ENCODE results near the gene KDELR1. TPM values are rescaled to one million over a fixed set of nuclear protein-coding genes. Genes with fewer than 3 reads are reported as not detected.

The KDELR1 gene
- total RNA-seq, 1 donor from 2014 or later: 51.9 TPM

- POLR2A ChIA-PET: no interaction called here
- Mint-ChIP-seq H3K27me3 (peaks cover 10% of the 10 kb centered on the region), H3K4me3 (no peak overlapping the region), H3K36me3 (ENCODE audit: low read depth) (peaks cover 1% of the 10 kb centered on the region), H3K9me3 (no peaks in the 10 kb centered on the region), H3K27ac (no peak overlapping the region), H3K4me1 (peaks cover 13% of the 10 kb centered on the region)
- ATAC-seq (ENCODE audit: low read depth) (no peak), DNase-seq (no peak)
- intact Hi-C loops (cut with micrococcal nuclease): no loop called here
- TF ChIP-seq CTCF (IDR thresholded peaks at IDR 0.05): no peak
- CTCF ChIA-PET: no interaction called here
These were observed 30.2 kb upstream of the KDELR1 start for GRCh38 chr19:48421548-48421947.

- H3K4me1 Mint-ChIP-seq: peaks cover 18% of the 10 kb centered on the region
- ChIA-PET POLR2A (interaction anchor here (0.5 to 1.3 kb wide), 2 partner anchors 57 to 96 kb away, joined by 3 to 4 read pairs; no protein-coding TSS in a partner anchor), CTCF (no interaction called here)
- peak overlapping the region; percentile 56 for H3K27ac Mint-ChIP-seq
- intact Hi-C loops (cut with micrococcal nuclease): loop anchor here (1.0 kb wide), 2 partner anchors 26 to 56 kb away; partner anchors contain the start of genes GRWD1 and TMEM143
- ATAC-seq (ENCODE audit: low read depth) (peak; percentile 87), DNase-seq (peak; percentile 61)
- no peak for TF ChIP-seq CTCF (IDR thresholded peaks at IDR 0.05)
- H3K4me3 Mint-ChIP-seq: peak overlapping the region; percentile 84
- peaks cover 26% of the 10 kb centered on the region for H3K27me3 Mint-ChIP-seq
- H3K9me3 Mint-ChIP-seq: no peaks in the 10 kb centered on the region
- H3K36me3 Mint-ChIP-seq (ENCODE audit: low read depth): peaks cover 1% of the 10 kb centered on the region
These were observed 28.0 kb upstream of the KDELR1 start for GRCh38 chr19:48419158-48419920.

GRCh38 chr19:48418317-48419064, 27.1 kb upstream of the KDELR1 start:
- Mint-ChIP-seq H3K4me3 (peak overlapping the region; percentile 84), H3K9me3 (no peaks in the 10 kb centered on the region), H3K36me3 (ENCODE audit: low read depth) (peaks cover 1% of the 10 kb centered on the region), H3K27ac (no peak overlapping the region), H3K27me3 (peaks cover 31% of the 10 kb centered on the region), H3K4me1 (peaks cover 18% of the 10 kb centered on the region)
- ATAC-seq (ENCODE audit: low read depth): no peak
- DNase-seq: no peak
- ChIA-PET CTCF (no interaction called here), POLR2A (interaction anchor here (0.6 to 1.3 kb wide), 2 partner anchors 56 to 227 kb away, joined by 3 read pairs; no protein-coding TSS in a partner anchor)
- intact Hi-C loops (cut with micrococcal nuclease): loop anchor here (1.0 kb wide), 2 partner anchors 27 to 55 kb away; partner anchors contain the start of genes GRWD1 and TMEM143
- no peak for TF ChIP-seq CTCF (IDR thresholded peaks at IDR 0.05)

- Mint-ChIP-seq H3K27ac (no peak overlapping the region), H3K36me3 (ENCODE audit: low read depth) (peaks cover 1% of the 10 kb centered on the region), H3K27me3 (peaks cover 27% of the 10 kb centered on the region), H3K9me3 (no peaks in the 10 kb centered on the region), H3K4me3 (no peak overlapping the region), H3K4me1 (peaks cover 18% of the 10 kb centered on the region)
- ATAC-seq (ENCODE audit: low read depth): no peak
- no peak for DNase-seq
- CTCF ChIA-PET: no interaction called here
- intact Hi-C loops (cut with micrococcal nuclease): no loop called here
- POLR2A ChIA-PET: no interaction called here
- no peak for TF ChIP-seq CTCF (IDR thresholded peaks at IDR 0.05)
These were observed 26.1 kb upstream of the KDELR1 start for GRCh38 chr19:48417421-48417820.

GRCh38 chr19:48415806-48416221, 24.5 kb upstream of the KDELR1 start:
- H3K4me3 Mint-ChIP-seq: no peak overlapping the region
- peaks cover 30% of the 10 kb centered on the region for H3K27me3 Mint-ChIP-seq
- intact Hi-C loops (cut with micrococcal nuclease): loop anchor here (2.0 kb wide), 1 partner anchor 17 kb away; no protein-coding TSS in a partner anchor
- ChIA-PET CTCF (no interaction called here), POLR2A (no interaction called here)
- H3K36me3 Mint-ChIP-seq (ENCODE audit: low read depth): peaks cover 1% of the 10 kb centered on the region
- no peaks in the 10 kb centered on the region for H3K9me3 Mint-ChIP-seq
- no peak for ATAC-seq (ENCODE audit: low read depth)
- no peak for DNase-seq
- TF ChIP-seq CTCF (IDR thresholded peaks at IDR 0.05): no peak
- H3K4me1 Mint-ChIP-seq: peaks cover 18% of the 10 kb centered on the region
- no peak overlapping the region for H3K27ac Mint-ChIP-seq
